ENCODE measurements around the gene PCSK1. TPM values are rescaled to one million over a fixed set of nuclear protein-coding genes. Genes with fewer than 3 reads are reported as not detected.

The PCSK1 gene
- total RNA-seq, 1 experiment from 2014 or later, result not detected

- no peak overlapping the region for H2AFZ ChIP-seq (ENCODE audit: low read depth, low read length, poor library complexity, severe bottlenecking)
- no peak overlapping the region for H3K9ac ChIP-seq (ENCODE audit: low read length)
- no peaks in the 10 kb centered on the region for H3K9me3 ChIP-seq (ENCODE audit: control insufficient read depth in 1 of 2, insufficient read depth in 1 of 2, low read depth in 1 of 2, low read length in 2 of 2)
- DNase-seq (ENCODE audit: low read depth, low spot score) (no peak), ATAC-seq (no peak)
- H3K9me2 ChIP-seq (ENCODE audit: insufficient read depth), result no peaks in the 10 kb centered on the region
- H3K36me3 ChIP-seq (ENCODE audit: control insufficient read depth in 1 of 2, insufficient read depth in 2 of 2, low read length in 2 of 2), result no peaks in the 10 kb centered on the region
- peaks cover 26% of the 10 kb centered on the region for H3K27me3 ChIP-seq (ENCODE audit: insufficient read depth, low read length)
- intact Hi-C loops (cut with micrococcal nuclease), result no loop called here
- ChIA-PET POLR2A (no interaction called here), CTCF (no interaction called here), RAD21 (ENCODE audit: low non-redundant PET in 1 of 2, low total read pairs in 2 of 2, uncharacterized antibody in 2 of 2, unreplicated experiment in 2 of 2) (no interaction called here)
- no peak overlapping the region for H3K4me2 ChIP-seq (ENCODE audit: low read length)
- no peaks in the 10 kb centered on the region for H4K20me1 ChIP-seq (ENCODE audit: insufficient read depth)
- BruUV-seq (replicated peaks), result no TSS peak
- H3K79me2 ChIP-seq (ENCODE audit: insufficient read depth, low read length), result no peaks in the 10 kb centered on the region
- no peak for TF ChIP-seq REST (IDR thresholded peaks at IDR 0.05; ENCODE audit: low read depth)
- no peak for TF ChIP-seq CEBPB (IDR thresholded peaks at IDR 0.05; ENCODE audit: low read depth)
- no peak for TF ChIP-seq EZH2 (IDR thresholded peaks at IDR 0.05)
- TF ChIP-seq, protein P1, sequence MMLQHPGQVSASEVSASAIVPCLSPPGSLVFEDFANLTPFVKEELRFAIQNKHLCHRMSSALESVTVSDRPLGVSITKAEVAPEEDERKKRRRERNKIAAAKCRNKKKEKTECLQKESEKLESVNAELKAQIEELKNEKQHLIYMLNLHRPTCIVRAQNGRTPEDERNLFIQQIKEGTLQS (IDR thresholded peaks at IDR 0.05), result no peak
- TF ChIP-seq RAD21 (IDR thresholded peaks at IDR 0.05; ENCODE audit: low read depth), result no peak
- no peak for TF ChIP-seq SP1 (IDR thresholded peaks at IDR 0.05; ENCODE audit: low read depth)
- TF ChIP-seq YY1 (IDR thresholded peaks at IDR 0.05; ENCODE audit: extremely low read depth, insufficient replicate concordance, low read depth, low read length), result no peak
- no peak for TF ChIP-seq ELF1 (IDR thresholded peaks at IDR 0.05; ENCODE audit: borderline replicate concordance, low read depth)
- no peak for TF ChIP-seq EGR1 (IDR thresholded peaks at IDR 0.05; ENCODE audit: low read depth)
- no peak for TF ChIP-seq ZFX (IDR thresholded peaks at IDR 0.05)
- no peak overlapping the region for H3K27ac ChIP-seq (ENCODE audit: low read depth, low read length)
- H3K4me3 ChIP-seq (replicated peaks in 1 of 2; ENCODE audit: low read depth in 1 of 2, low read length in 2 of 2), result no peak overlapping the region
- peaks cover 0 to 4% of the 10 kb centered on the region in 2 experiments; a peak in 2 of 4 replicates for H3K4me1 ChIP-seq (ENCODE audit: control insufficient read depth in 1 of 2, insufficient read depth in 2 of 2, low read length in 2 of 2)
These were observed 1.5 kb downstream of the PCSK1 start for GRCh38 chr5:96431376-96432187.

Measured in HCT116 (cell line).